Activated T-cell treated with anti-CD3 and anti-CD28 coated beads, Interleukin-2, amount 50 U/mL, for 72 hours (primary cell): ENCODE data around the gene KLK7. TPM values are rescaled to one million over a fixed set of nuclear protein-coding genes. Genes with fewer than 3 reads are reported as not detected.

Source experiments
- ATAC-seq, 2 donors: fragments of 150-1000 bp; cut with Tn5 transposase; replicated peaks in 1 of 2; 2 replicates each; pipeline ENCODE4 v1.10.0; 2021; ENCODE audit warnings: moderate library complexity in 2 of 2, mild to moderate bottlenecking in 1 of 2
- DNase-seq, 2 donors: peaks; one replicate each; pipeline ENCODE4 v3.0.0; 2021 to 2022; ENCODE audit warnings: mixed read lengths in 1 of 2
- H3K27ac Mint-ChIP-seq: one replicate; pipeline ENCODE4 v1.8.0; 2022; ENCODE audit warnings: mild to moderate bottlenecking, moderate library complexity, mixed read lengths
- H3K27me3 Mint-ChIP-seq: one replicate; pipeline ENCODE4 v1.8.0; 2022; ENCODE audit warnings: low read depth, mixed read lengths
- H3K36me3 Mint-ChIP-seq, 2 donors: one replicate each; pipeline ENCODE4 v1.8.0; 2022; ENCODE audit warnings: mixed read lengths in 2 of 2, mild to moderate bottlenecking in 1 of 2; ENCODE audit not compliant: insufficient read depth in 2 of 2
- H3K4me1 Mint-ChIP-seq: one replicate; pipeline ENCODE4 v1.8.0; 2022; ENCODE audit warnings: low read depth, mixed read lengths
- H3K4me3 Mint-ChIP-seq, 2 donors: one replicate each; pipeline ENCODE4 v1.8.0; 2022; ENCODE audit warnings: mild to moderate bottlenecking in 2 of 2, mixed read lengths in 2 of 2, moderate library complexity in 2 of 2
- H3K9me3 Mint-ChIP-seq, 2 donors: one replicate each; pipeline ENCODE4 v1.8.0; 2022; ENCODE audit warnings: mixed read lengths in 2 of 2
- total RNA-seq, 2 donors: library from RNA; stranded (reverse); gene quantifications; one replicate each; pipeline ENCODE4 v1.2.3, GENCODE V29; 2022

KLK7 gene
- total RNA-seq, result not detected

DNA sequence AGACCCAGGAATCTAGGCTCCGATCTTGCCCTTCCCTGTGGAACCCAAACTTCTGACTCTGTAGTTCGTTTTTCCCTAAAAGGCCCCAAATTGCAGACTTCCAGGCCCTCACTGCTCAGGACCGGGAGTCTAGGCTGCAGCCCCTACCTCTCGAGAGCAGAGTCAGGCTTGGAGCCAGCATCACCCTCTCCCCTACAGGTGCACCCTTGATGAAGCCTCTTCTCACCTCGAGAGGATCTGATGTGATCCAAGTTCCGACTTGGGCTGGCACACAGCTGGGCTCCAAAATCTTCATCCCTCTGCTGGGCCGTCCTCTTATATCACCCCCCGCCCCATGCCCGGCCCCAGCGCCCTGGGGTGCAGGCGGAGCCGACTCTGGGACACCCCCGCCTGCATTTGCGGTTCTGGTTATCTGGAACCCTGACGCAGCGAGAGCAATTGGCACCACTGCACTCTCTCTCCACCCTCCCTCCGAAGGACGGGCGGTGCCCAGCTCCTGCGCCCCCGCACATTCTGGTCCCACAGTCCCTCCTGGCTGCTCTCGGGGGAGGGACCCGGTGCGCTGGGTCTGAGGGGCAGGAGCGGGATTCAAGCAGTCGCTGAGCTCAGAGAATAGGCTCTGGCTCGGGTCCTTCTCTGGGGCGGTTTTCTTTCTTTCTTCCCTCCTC lies at the start of gene KLK7:
KLK7 (minus strand) TSS at position 293 of the 668 bp plus-strand sequence. CDS start 1,518 bp downstream, outside the sequence.
- no peaks in the 10 kb centered on the region for H3K9me3 Mint-ChIP-seq
- H3K27me3 Mint-ChIP-seq, result peaks cover 59% of the 10 kb centered on the region
- ATAC-seq (no peak), DNase-seq (no peak)
- no peaks in the 10 kb centered on the region for H3K4me1 Mint-ChIP-seq
- no peak within 1 kb of the TSS for H3K27ac Mint-ChIP-seq
- H3K4me3 Mint-ChIP-seq, result no peak within 1 kb of the TSS
- H3K36me3 Mint-ChIP-seq, result no peaks in the 10 kb centered on the region

DNA sequence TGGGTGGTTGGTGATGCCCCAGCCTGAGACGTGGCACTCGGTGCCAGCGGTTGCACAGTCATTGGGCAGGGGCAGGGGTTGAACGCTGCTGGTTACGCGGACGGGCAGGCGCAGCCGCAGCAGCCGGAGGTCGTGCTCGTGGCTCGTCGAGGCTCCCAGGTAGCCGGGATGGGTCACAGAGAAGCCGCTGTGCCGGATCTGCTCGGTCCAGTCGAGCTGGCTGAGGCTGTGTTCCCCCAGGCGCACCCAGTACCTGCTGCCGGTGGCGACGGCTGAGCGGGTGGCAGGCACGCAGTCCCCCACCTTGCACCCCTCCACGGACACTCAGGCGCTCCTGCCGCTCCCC lies 48.1 kb upstream of the KLK7 start:
- Mint-ChIP-seq H3K4me1 (no peaks in the 10 kb centered on the region), H3K9me3 (no peaks in the 10 kb centered on the region), H3K4me3 (no peak overlapping the region), H3K27ac (no peak overlapping the region), H3K27me3 (peaks cover 31% of the 10 kb centered on the region), H3K36me3 (no peaks in the 10 kb centered on the region)
- DNase-seq (no peak), ATAC-seq (no peak)

DNA sequence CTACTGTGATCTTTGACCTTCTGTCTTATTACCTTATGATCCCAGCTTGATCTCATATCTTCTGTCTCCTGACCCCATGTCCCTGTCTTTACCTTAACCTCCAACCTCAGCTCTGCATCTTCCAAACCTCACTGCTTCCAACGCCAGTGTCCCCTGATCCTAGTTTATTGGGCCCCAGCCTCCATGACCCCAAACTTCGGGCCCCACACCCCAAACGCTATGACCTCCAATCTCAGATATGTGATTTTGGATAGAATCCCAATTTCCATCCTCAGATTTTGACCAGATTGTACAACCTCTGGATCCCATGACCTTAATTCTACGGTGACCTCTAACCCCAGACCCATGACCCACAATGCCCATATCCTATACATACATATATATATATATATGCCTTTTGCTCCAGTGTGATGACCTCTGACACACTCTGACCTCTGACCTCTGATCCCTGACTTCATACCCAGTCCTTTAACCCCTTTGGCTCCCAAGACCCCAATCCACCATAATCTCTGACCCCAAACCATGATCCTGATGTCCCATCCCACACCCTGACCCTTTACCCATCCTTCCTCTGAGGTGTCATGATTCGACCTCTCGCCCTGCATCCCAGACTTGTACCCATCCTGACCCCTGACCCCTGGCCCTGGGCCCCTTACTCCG lies 47.6 kb upstream of the KLK7 start:
- Mint-ChIP-seq H3K9me3 (no peaks in the 10 kb centered on the region), H3K4me3 (no peak overlapping the region), H3K27ac (no peak overlapping the region), H3K4me1 (no peaks in the 10 kb centered on the region), H3K36me3 (no peaks in the 10 kb centered on the region), H3K27me3 (peaks cover 36% of the 10 kb centered on the region)
- ATAC-seq (no peak), DNase-seq (no peak)

DNA sequence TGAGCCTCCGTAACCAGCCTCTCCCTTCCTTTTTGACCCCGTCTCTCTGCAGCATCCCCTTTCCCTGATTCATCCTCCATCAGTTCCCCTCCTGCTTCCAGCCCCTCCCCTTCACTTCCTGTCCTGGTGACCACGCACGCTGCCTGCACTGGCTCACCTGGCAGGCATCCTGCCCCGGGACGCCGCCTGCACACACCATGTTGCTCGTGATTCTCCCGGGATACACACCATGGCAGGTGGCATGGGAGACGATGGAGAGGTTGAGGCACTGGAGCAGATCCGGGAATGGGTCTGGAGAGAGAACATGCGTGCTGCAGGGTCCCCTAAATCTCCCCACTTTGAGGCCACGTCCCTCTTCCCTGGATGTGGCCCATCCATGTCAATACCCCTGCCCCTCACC lies 46.9 kb upstream of the KLK7 start:
- ATAC-seq (no peak), DNase-seq (no peak)
- H3K27me3 Mint-ChIP-seq, result peaks cover 34% of the 10 kb centered on the region
- H3K4me3 Mint-ChIP-seq, result no peak overlapping the region
- H3K4me1 Mint-ChIP-seq, result no peaks in the 10 kb centered on the region
- no peaks in the 10 kb centered on the region for H3K9me3 Mint-ChIP-seq
- H3K27ac Mint-ChIP-seq, result no peak overlapping the region
- H3K36me3 Mint-ChIP-seq, result no peaks in the 10 kb centered on the region

DNA sequence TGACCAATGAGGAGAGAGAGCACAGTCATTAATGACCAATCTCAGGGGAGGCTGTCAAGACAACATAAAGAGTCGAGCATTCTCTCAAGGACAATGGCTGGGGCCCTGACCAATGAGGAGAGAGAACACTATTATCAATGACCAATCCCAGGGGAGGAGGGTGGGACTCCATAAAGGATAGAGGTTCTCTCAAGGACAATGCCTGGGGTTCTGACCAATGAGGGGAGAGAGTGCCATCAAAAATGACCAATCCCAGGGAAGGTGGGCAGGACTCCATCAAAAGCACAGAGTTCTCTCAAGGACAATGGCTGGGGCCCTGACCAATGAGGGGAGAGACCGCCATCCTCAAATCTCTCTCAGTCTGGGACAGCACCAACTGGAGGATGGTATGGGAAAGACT lies 46.0 kb upstream of the KLK7 start:
- H3K9me3 Mint-ChIP-seq, result no peaks in the 10 kb centered on the region
- H3K27me3 Mint-ChIP-seq, result peaks cover 25% of the 10 kb centered on the region
- DNase-seq, result no peak
- H3K36me3 Mint-ChIP-seq, result no peaks in the 10 kb centered on the region
- ATAC-seq, result no peak
- H3K27ac Mint-ChIP-seq, result no peak overlapping the region
- no peak overlapping the region for H3K4me3 Mint-ChIP-seq
- H3K4me1 Mint-ChIP-seq, result no peaks in the 10 kb centered on the region

- Mint-ChIP-seq H3K4me1 (no peaks in the 10 kb centered on the region), H3K27me3 (peaks cover 14% of the 10 kb centered on the region), H3K36me3 (no peaks in the 10 kb centered on the region), H3K27ac (no peak overlapping the region), H3K9me3 (no peaks in the 10 kb centered on the region), H3K4me3 (no peak overlapping the region)
- ATAC-seq (no peak), DNase-seq (no peak)
These were observed 44.2 kb upstream of the KLK7 start for GRCh38 chr19:51027873-51028272.

DNA sequence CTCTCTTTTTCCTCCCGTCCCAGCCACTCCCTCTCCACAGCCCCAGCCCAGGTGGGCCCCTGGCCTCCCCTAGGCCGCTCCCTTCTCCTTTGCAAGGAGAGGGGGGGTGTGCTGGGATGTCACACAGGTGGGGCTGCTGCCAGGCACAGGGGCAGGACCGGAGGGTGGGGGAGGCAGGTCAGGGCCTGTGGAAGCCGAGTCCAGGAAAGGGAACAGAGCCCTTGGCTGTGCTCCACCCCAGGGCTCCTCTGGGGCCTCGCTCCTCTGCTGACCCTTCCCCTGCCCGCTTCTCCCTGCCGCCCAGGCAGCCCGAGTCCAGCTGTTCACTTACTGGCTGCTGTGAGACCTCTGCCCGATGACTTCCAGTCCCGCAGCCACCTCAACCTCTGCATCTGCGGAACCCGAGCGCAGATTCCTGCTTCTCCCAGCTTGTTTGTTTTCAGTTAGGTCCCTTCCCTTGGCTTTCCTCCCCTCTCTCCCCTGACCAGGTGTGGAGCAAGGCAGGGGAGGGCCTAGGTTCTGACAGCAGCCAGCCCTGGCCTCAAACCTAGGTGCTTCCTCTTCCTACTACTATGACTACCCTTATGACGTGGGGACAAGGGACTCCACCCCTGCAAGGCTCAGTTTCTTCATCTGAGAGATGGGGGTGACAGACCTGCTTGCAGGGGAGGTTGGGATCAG lies 43.5 kb upstream of the KLK7 start:
- no peak for DNase-seq
- no peak overlapping the region for H3K4me3 Mint-ChIP-seq
- no peaks in the 10 kb centered on the region for H3K36me3 Mint-ChIP-seq
- no peaks in the 10 kb centered on the region for H3K4me1 Mint-ChIP-seq
- no peak overlapping the region for H3K27ac Mint-ChIP-seq
- peaks cover 14% of the 10 kb centered on the region for H3K27me3 Mint-ChIP-seq
- no peak for ATAC-seq
- H3K9me3 Mint-ChIP-seq, result no peaks in the 10 kb centered on the region

- Mint-ChIP-seq H3K36me3 (no peaks in the 10 kb centered on the region), H3K9me3 (no peaks in the 10 kb centered on the region), H3K4me1 (no peaks in the 10 kb centered on the region), H3K4me3 (no peak within 1 kb of the TSS), H3K27me3 (peaks cover 14% of the 10 kb centered on the region), H3K27ac (no peak within 1 kb of the TSS)
- DNase-seq, result no peak
- no peak for ATAC-seq
These were observed 42.8 kb upstream of the KLK7 start, which contains the start of gene KLK11 for GRCh38 chr19:51026554-51026831. Gene KLK11, minus strand, starts transcription at chr19:51026616. Its CDS starts 985 bp downstream, at chr19:51025631.

GRCh38 chr19:51025809-51026553 lies 42.3 kb upstream of the KLK7 start:
- DNase-seq (no peak), ATAC-seq (no peak)
- H3K9me3 Mint-ChIP-seq, result no peaks in the 10 kb centered on the region
- H3K4me1 Mint-ChIP-seq, result no peaks in the 10 kb centered on the region
- no peaks in the 10 kb centered on the region for H3K36me3 Mint-ChIP-seq
- H3K27ac Mint-ChIP-seq, result no peak overlapping the region
- H3K27me3 Mint-ChIP-seq, result peaks cover 15% of the 10 kb centered on the region
- no peak overlapping the region for H3K4me3 Mint-ChIP-seq

- no peaks in the 10 kb centered on the region for H3K4me1 Mint-ChIP-seq
- no peak overlapping the region for H3K27ac Mint-ChIP-seq
- ATAC-seq (no peak), DNase-seq (no peak)
- no peaks in the 10 kb centered on the region for H3K36me3 Mint-ChIP-seq
- H3K9me3 Mint-ChIP-seq, result no peaks in the 10 kb centered on the region
- peaks cover 21% of the 10 kb centered on the region for H3K27me3 Mint-ChIP-seq
- no peak overlapping the region for H3K4me3 Mint-ChIP-seq
These were observed 41.7 kb upstream of the KLK7 start for GRCh38 chr19:51025401-51025800.

- no peaks in the 10 kb centered on the region for H3K9me3 Mint-ChIP-seq
- H3K4me3 Mint-ChIP-seq, result no peak overlapping the region
- H3K36me3 Mint-ChIP-seq, result no peaks in the 10 kb centered on the region
- H3K27me3 Mint-ChIP-seq, result peaks cover 25% of the 10 kb centered on the region
- H3K27ac Mint-ChIP-seq, result no peak overlapping the region
- DNase-seq, result no peak
- H3K4me1 Mint-ChIP-seq, result no peaks in the 10 kb centered on the region
- no peak for ATAC-seq
These were observed 41.2 kb upstream of the KLK7 start for GRCh38 chr19:51024924-51025323.

DNA sequence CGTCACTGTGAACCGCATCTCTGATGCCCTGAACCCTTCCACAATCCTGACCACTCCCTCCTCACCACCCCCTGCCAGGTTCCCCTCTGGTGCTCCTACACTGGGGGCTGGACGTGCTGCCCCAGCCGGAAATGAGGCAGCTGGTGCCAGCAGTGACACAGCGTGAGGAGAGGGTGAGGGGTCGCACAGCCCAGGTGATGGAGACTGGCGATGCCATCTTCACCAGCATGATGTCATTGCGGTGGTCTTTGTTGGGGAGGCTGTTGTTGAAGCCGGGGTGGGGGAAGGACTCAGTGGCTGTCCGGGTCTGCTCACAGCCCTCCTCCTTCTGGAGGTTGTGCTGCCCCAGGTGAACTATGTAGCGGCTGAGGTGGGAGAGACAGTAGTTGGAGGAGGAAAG lies 40.2 kb upstream of the KLK7 start:
- no peaks in the 10 kb centered on the region for H3K36me3 Mint-ChIP-seq
- no peak overlapping the region for H3K27ac Mint-ChIP-seq
- peaks cover 30% of the 10 kb centered on the region for H3K27me3 Mint-ChIP-seq
- no peaks in the 10 kb centered on the region for H3K9me3 Mint-ChIP-seq
- ATAC-seq (no peak), DNase-seq (no peak)
- no peak overlapping the region for H3K4me3 Mint-ChIP-seq
- H3K4me1 Mint-ChIP-seq, result no peaks in the 10 kb centered on the region

DNA sequence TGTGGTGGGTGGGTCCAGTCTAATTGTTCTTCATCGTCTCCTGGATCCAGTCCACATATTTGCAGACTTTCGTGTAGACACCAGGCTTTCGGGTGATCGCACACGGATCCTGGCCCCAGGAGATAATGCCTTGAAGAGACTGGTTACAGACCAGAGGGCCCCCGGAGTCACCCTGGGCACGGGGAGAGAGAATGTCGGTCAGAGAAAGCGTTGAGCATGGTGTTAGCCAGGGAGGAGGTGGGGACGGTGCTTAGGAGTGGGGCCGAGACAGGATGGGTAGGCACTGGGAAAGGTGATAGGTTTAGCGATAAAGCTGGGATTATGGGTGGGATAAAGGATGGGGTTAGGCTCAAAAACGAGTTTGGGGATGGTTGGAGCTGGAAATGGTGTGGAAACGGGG lies 38.8 kb upstream of the KLK7 start:
- Mint-ChIP-seq H3K36me3 (peaks cover 3% of the 10 kb centered on the region in 2 donors), H3K27ac (no peak overlapping the region), H3K27me3 (peaks cover 40% of the 10 kb centered on the region), H3K9me3 (no peaks in the 10 kb centered on the region), H3K4me1 (peaks cover 13% of the 10 kb centered on the region), H3K4me3 (no peak overlapping the region)
- ATAC-seq (no peak), DNase-seq (no peak)
